HepG2 (cell line): Measurements from ENCODE around the gene RNF208. TPM values are rescaled to one million over a fixed set of nuclear protein-coding genes. Genes with fewer than 3 reads are reported as not detected.

Experiments
- CBX1 ChIP-seq: IDR thresholded peaks from one replicate; pipeline ENCODE4 v1.6.1; 2016; ENCODE audit warnings: antibody characterized with exemption, low read depth
- DMAP1 ChIP-seq: IDR thresholded peaks from 2 replicates; pipeline ENCODE4 v1.6.1; 2016
- EED ChIP-seq: sonication (generic); formaldehyde crosslinking; IDR thresholded peaks from 2 replicates; pipeline ENCODE4 v1.5.0; 2020; ENCODE audit warnings: mild to moderate bottlenecking, missing genetic modification reagents
- ELF3 ChIP-seq: IDR thresholded peaks from 2 replicates; pipeline ENCODE4 v1.6.1; 2016; ENCODE audit warnings: missing genetic modification reagents, missing compliant biosample characterization
- FOXA3 ChIP-seq: IDR thresholded peaks from 2 replicates; pipeline ENCODE4 v1.6.1; 2016; ENCODE audit warnings: missing genetic modification reagents, missing compliant biosample characterization
- GABPB1 ChIP-seq: IDR thresholded peaks from 2 replicates; pipeline ENCODE4 v1.6.1; 2016; ENCODE audit warnings: mild to moderate bottlenecking, missing genetic modification reagents, moderate library complexity, missing compliant biosample characterization
- GATA4 ChIP-seq: sonication (generic); IDR thresholded peaks from 2 replicates; pipeline ENCODE4 v1.6.1; 2016; ENCODE audit warnings: antibody characterized with exemption, low read depth, borderline replicate concordance
- GATAD2A ChIP-seq: IDR thresholded peaks from 2 replicates; pipeline ENCODE4 v1.6.1; 2016
- GLI4 ChIP-seq: sonication (generic); formaldehyde crosslinking; IDR thresholded peaks from 2 replicates; pipeline ENCODE4 v1.5.1; 2020; ENCODE audit warnings: missing genetic modification reagents, mild to moderate bottlenecking, moderate library complexity, borderline replicate concordance
- HMG20A ChIP-seq: IDR thresholded peaks from 2 replicates; pipeline ENCODE4 v1.6.1; 2016; ENCODE audit warnings: borderline replicate concordance
- HNRNPLL ChIP-seq: fragments of 200-400 bp; formaldehyde crosslinking; IDR thresholded peaks from 2 replicates; pipeline ENCODE4 v1.6.1; 2017; ENCODE audit warnings: mild to moderate bottlenecking, low read depth, low read length; ENCODE audit not compliant: poor library complexity, severe bottlenecking
- HOXA3 ChIP-seq: sonication (generic); formaldehyde crosslinking; IDR thresholded peaks from 2 replicates; pipeline ENCODE4 v1.5.0; 2020; ENCODE audit warnings: missing genetic modification reagents
- KAT8 ChIP-seq: IDR thresholded peaks from 2 replicates; pipeline ENCODE4 v1.6.1; 2016; ENCODE audit warnings: missing genetic modification reagents, missing compliant biosample characterization
- MAFK ChIP-seq, 2 experiments: IDR thresholded peaks in 1 of 2; conservative IDR thresholded peaks in 1 of 2; 2 replicates each; pipeline ENCODE4 v1.6.1; 2011; ENCODE audit warnings: improper control_type of control experiment in 2 of 2, low read length in 2 of 2
- MEIS2 ChIP-seq: sonication (generic); formaldehyde crosslinking; IDR thresholded peaks from 2 replicates; pipeline ENCODE4 v1.9.0; 2021; ENCODE audit warnings: mild to moderate bottlenecking, missing genetic modification reagents
- PRMT3 ChIP-seq: sonication (generic); formaldehyde crosslinking; IDR thresholded peaks from 2 replicates; pipeline ENCODE4 v1.8.1; 2022; ENCODE audit warnings: low read depth, mild to moderate bottlenecking, moderate library complexity, missing genetic modification reagents, borderline replicate concordance
- RARA ChIP-seq: IDR thresholded peaks from 2 replicates; pipeline ENCODE4 v1.6.1; 2016; ENCODE audit warnings: missing genetic modification reagents, missing compliant biosample characterization
- RARG ChIP-seq: sonication (generic); formaldehyde crosslinking; IDR thresholded peaks from 2 replicates; pipeline ENCODE4 v1.4.0; 2020; ENCODE audit warnings: low read depth, mild to moderate bottlenecking, missing genetic modification reagents
- SALL2 ChIP-seq: sonication (generic); formaldehyde crosslinking; IDR thresholded peaks from 2 replicates; pipeline ENCODE4 v1.8.1; 2023; ENCODE audit warnings: mild to moderate bottlenecking, missing genetic modification reagents, inconsistent platforms
- ZBTB42 ChIP-seq: sonication (generic); formaldehyde crosslinking; IDR thresholded peaks from 2 replicates; pipeline ENCODE4 v1.5.0; 2020; ENCODE audit warnings: mild to moderate bottlenecking, missing genetic modification reagents
- ZFP37 ChIP-seq: sonication (generic); formaldehyde crosslinking; IDR thresholded peaks from 2 replicates; pipeline ENCODE4 v1.4.0; 2020; ENCODE audit warnings: missing genetic modification reagents, borderline replicate concordance
- ZNF160 ChIP-seq: sonication (generic); formaldehyde crosslinking; IDR thresholded peaks from 2 replicates; pipeline ENCODE4 v1.8.0; 2022; ENCODE audit warnings: mild to moderate bottlenecking, inconsistent platforms, missing genetic modification reagents
- ZNF232 ChIP-seq: sonication (generic); formaldehyde crosslinking; IDR thresholded peaks from 2 replicates; pipeline ENCODE4 v1.4.0; 2020; ENCODE audit warnings: missing genetic modification reagents, borderline replicate concordance
- ZNF546 ChIP-seq: sonication (generic); formaldehyde crosslinking; conservative IDR thresholded peaks from 2 replicates; pipeline ENCODE4 v1.8.1; 2023; ENCODE audit warnings: mild to moderate bottlenecking, missing genetic modification reagents
- ZNF891 ChIP-seq: sonication (generic); formaldehyde crosslinking; IDR thresholded peaks from 2 replicates; pipeline ENCODE4 v1.5.0; 2020; ENCODE audit warnings: mild to moderate bottlenecking, missing genetic modification reagents
- polyA plus RNA-seq, 8 experiments: library from polyadenylated mRNA; depleted of rRNA in 3 of 8; stranded (reverse) in 7 of 8; unstranded in 1 of 8; fragments of >200 nt; fragmentation: Illumina TruSeq in 4 of 8; extraction: Trizol in 4 of 8; gene quantifications; 2 replicates each; pipeline versions ENCODE4 v1.2.1 to v1.2.3, GENCODE V29; 2011 to 2016; ENCODE audit warnings: low read depth in 4 of 8, missing spikeins in 1 of 8, mixed read lengths in 1 of 8; ENCODE audit not compliant: insufficient read depth in 1 of 8
- total RNA-seq, 5 experiments: library from RNA; depleted of rRNA; stranded (reverse); fragments of >200 nt; fragmentation: Illumina TruSeq; extraction: Trizol; gene quantifications; 2 replicates each; pipeline ENCODE4 v1.2.3, GENCODE V29; 2016; ENCODE audit warnings: low read depth in 1 of 5
- TF ChIP-seq, protein P1 (sequence below): sonication (generic); formaldehyde crosslinking; IDR thresholded peaks from 2 replicates; pipeline ENCODE4 v1.9.0; 2022; ENCODE audit warnings: low read depth, missing genetic modification reagents
- TF ChIP-seq, protein P2 (sequence below): sonication (generic); IDR thresholded peaks from 2 replicates; pipeline ENCODE4 v1.6.1; 2016; ENCODE audit warnings: low read depth, borderline replicate concordance
- TF ChIP-seq, protein P3 (sequence below): sonication (generic); formaldehyde crosslinking; IDR thresholded peaks from 2 replicates; pipeline ENCODE4 v1.4.0; 2020; ENCODE audit warnings: missing genetic modification reagents, borderline replicate concordance

Gene RNF208
- total and polyA plus RNA-seq, 2 of the 13 experiments (the other 11 are each of a cell fraction or from before 2014, with no cell fraction given): 1.6 to 2.1 TPM

DNA sequence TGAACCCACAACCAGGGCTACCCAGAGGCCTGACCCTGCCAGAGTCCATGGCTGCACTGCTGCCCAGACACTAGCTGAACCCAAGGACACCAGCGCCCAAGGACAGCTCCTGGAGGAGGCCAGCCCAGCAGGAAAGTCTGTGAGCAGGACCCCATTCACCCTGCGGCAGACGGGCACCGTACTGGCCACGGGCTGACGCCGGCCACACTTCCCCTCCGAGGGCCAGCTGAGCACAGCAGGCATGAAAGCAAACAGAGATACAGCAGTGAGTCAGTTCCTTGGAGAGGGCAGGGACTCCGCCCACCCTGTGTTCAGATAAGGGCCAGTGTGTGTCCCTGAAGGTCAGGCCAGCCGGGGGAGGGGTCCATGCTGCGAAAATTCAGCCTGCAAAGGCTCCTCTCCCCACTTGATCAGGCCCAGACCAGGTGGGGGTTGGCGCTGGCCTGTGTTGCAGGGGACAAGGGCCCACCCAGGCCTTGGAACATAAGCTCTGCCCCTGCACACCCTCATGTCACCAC is 3.2 kb downstream of the RNF208 start (continued):
- TF ChIP-seq GABPB1 (CRISPR knock-in tag) (peak; percentile 41; the same call in 1 of the 2 replicates), MAFK (conservative IDR thresholded peaks at IDR 0.05 in 1 of 2, IDR thresholded peaks at IDR 0.05 in 1 of 2; ENCODE audit: low read length in 2 of 2) (no peak), ELF3 (CRISPR knock-in tag) (peak; percentile 61), RARA (CRISPR knock-in tag) (peak; percentile 76), GATAD2A (CRISPR knock-in tag) (peak; percentile 84), EED (CRISPR knock-in tag) (no peak), PRMT3 (no peak), ZNF891 (CRISPR knock-in tag) (peak; percentile 87), CBX1 (peak; percentile 50), GATA4 (no peak), HMG20A (CRISPR knock-in tag) (peak; percentile 31; the same call in 1 of the 2 replicates), FOXA3 (CRISPR knock-in tag) (peak; percentile 55; the same call in 1 of the 2 replicates), RARG (CRISPR knock-in tag) (no peak), DMAP1 (CRISPR knock-in tag) (peak; percentile 51; the same call in 1 of the 2 replicates), KAT8 (CRISPR knock-in tag) (peak; percentile 35; the same call in 1 of the 2 replicates), ZNF546 (CRISPR knock-in tag) (0 out of 2 replicates have a peak, but pooled peaks have one; percentile 60), GLI4 (CRISPR knock-in tag) (no peak), HOXA3 (CRISPR knock-in tag) (peak; percentile 45; the same call in 1 of the 2 replicates), ZNF160 (CRISPR knock-in tag) (0 out of 2 replicates have a peak, but pooled peaks have one; percentile 17), ZNF232 (CRISPR knock-in tag) (no peak), ZBTB42 (no peak), ZFP37 (CRISPR knock-in tag) (peak; percentile 70; the same call in 1 of the 2 replicates), SALL2 (CRISPR knock-in tag) (peak; percentile 34; the same call in 1 of the 2 replicates), HNRNPLL (peak; percentile 31), MEIS2 (CRISPR knock-in tag) (peak; percentile 57; the same call in 1 of the 2 replicates)
- TF ChIP-seq, protein P1, sequence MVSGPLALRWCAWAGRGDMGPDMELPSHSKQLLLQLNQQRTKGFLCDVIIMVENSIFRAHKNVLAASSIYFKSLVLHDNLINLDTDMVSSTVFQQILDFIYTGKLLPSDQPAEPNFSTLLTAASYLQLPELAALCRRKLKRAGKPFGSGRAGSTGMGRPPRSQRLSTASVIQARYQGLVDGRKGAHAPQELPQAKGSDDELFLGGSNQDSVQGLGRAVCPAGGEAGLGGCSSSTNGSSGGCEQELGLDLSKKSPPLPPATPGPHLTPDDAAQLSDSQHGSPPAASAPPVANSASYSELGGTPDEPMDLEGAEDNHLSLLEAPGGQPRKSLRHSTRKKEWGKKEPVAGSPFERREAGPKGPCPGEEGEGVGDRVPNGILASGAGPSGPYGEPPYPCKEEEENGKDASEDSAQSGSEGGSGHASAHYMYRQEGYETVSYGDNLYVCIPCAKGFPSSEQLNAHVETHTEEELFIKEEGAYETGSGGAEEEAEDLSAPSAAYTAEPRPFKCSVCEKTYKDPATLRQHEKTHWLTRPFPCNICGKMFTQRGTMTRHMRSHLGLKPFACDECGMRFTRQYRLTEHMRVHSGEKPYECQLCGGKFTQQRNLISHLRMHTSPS (CRISPR knock-in tag): peak; percentile 91
- TF ChIP-seq, protein P2, sequence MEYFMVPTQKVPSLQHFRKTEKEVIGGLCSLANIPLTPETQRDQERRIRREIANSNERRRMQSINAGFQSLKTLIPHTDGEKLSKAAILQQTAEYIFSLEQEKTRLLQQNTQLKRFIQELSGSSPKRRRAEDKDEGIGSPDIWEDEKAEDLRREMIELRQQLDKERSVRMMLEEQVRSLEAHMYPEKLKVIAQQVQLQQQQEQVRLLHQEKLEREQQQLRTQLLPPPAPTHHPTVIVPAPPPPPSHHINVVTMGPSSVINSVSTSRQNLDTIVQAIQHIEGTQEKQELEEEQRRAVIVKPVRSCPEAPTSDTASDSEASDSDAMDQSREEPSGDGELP: peak; percentile 98
- TF ChIP-seq, protein P3, sequence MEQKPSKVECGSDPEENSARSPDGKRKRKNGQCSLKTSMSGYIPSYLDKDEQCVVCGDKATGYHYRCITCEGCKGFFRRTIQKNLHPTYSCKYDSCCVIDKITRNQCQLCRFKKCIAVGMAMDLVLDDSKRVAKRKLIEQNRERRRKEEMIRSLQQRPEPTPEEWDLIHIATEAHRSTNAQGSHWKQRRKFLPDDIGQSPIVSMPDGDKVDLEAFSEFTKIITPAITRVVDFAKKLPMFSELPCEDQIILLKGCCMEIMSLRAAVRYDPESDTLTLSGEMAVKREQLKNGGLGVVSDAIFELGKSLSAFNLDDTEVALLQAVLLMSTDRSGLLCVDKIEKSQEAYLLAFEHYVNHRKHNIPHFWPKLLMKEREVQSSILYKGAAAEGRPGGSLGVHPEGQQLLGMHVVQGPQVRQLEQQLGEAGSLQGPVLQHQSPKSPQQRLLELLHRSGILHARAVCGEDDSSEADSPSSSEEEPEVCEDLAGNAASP (CRISPR knock-in tag): peak; percentile 71; the same call in 1 of the 2 replicates
